ENCODE measurements around the gene FRAT1. TPM values are rescaled to one million over a fixed set of nuclear protein-coding genes. Genes with fewer than 3 reads are reported as not detected.

The FRAT1 gene
- total and polyA plus RNA-seq, 2 of the 13 experiments (the other 11 are each of a cell fraction or from before 2014, with no cell fraction given): 1.7 to 2.3 TPM

GRCh38 chr10:97292862-97293198 lies 26.2 kb upstream of the FRAT1 start (continued):
- TF ChIP-seq PRMT3 (CRISPR knock-in tag; IDR thresholded peaks at IDR 0.05; ENCODE audit: borderline replicate concordance, low read depth) (no peak), PRPF4 (IDR thresholded peaks at IDR 0.05; ENCODE audit: low read depth, low read length, poor library complexity, severe bottlenecking) (no peak), ZSCAN22 (CRISPR knock-in tag; IDR thresholded peaks at IDR 0.05) (no peak), ZNF670 (CRISPR knock-in tag; IDR thresholded peaks at IDR 0.05; ENCODE audit: borderline replicate concordance) (no peak), ZNF460 (CRISPR knock-in tag; IDR thresholded peaks at IDR 0.05; ENCODE audit: borderline replicate concordance) (no peak), HNF4G (IDR thresholded peaks at IDR 0.05; ENCODE audit: borderline replicate concordance, low read depth, low read length) (no peak), HNF4G (CRISPR knock-in tag; IDR thresholded peaks at IDR 0.05; ENCODE audit: borderline replicate concordance, low read depth) (no peak), REPIN1 (CRISPR knock-in tag; IDR thresholded peaks at IDR 0.05; ENCODE audit: borderline replicate concordance, low read depth) (no peak), EHMT2 (IDR thresholded peaks at IDR 0.05; ENCODE audit: borderline replicate concordance, low read depth, low read length) (no peak), NFE2 (CRISPR knock-in tag; IDR thresholded peaks at IDR 0.05) (no peak), ZNF557 (CRISPR knock-in tag; IDR thresholded peaks at IDR 0.05) (no peak), ATF6 (CRISPR knock-in tag; conservative IDR thresholded peaks at IDR 0.05) (no peak), ZFP36L1 (CRISPR knock-in tag; IDR thresholded peaks at IDR 0.05) (no peak)
- TF ChIP-seq, protein P1, sequence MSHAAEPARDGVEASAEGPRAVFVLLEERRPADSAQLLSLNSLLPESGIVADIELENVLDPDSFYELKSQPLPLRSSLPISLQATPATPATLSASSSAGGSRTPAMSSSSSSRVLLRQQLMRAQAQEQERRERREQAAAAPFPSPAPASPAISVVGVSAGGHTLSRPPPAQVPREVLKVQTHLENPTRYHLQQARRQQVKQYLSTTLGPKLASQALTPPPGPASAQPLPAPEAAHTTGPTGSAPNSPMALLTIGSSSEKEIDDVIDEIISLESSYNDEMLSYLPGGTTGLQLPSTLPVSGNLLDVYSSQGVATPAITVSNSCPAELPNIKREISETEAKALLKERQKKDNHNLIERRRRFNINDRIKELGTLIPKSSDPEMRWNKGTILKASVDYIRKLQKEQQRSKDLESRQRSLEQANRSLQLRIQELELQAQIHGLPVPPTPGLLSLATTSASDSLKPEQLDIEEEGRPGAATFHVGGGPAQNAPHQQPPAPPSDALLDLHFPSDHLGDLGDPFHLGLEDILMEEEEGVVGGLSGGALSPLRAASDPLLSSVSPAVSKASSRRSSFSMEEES (CRISPR knock-in tag; IDR thresholded peaks at IDR 0.05): no peak
- TF ChIP-seq, protein P2, sequence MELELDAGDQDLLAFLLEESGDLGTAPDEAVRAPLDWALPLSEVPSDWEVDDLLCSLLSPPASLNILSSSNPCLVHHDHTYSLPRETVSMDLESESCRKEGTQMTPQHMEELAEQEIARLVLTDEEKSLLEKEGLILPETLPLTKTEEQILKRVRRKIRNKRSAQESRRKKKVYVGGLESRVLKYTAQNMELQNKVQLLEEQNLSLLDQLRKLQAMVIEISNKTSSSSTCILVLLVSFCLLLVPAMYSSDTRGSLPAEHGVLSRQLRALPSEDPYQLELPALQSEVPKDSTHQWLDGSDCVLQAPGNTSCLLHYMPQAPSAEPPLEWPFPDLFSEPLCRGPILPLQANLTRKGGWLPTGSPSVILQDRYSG (CRISPR knock-in tag; IDR thresholded peaks at IDR 0.05): no peak

Measured in HepG2 (cell line).